Left lung (tissue), 10 donors: ENCODE data around the gene POTEH. TPM values are rescaled to one million over a fixed set of nuclear protein-coding genes. Genes with fewer than 3 reads are reported as not detected.
"Not testable (repeated sequence)": the region's sequence is repeated elsewhere in the genome, so short reads cannot be mapped to it uniquely, and the experiment has no call there.

Experiments used
- ATAC-seq: fragments of 200-7000 bp; cut with Tn5 transposase; one replicate; pipeline ENCODE4 v1.9.1; 2020; ENCODE audit warnings: moderate library complexity
- DNase-seq, 4 donors: peaks; one replicate each; pipeline ENCODE4 v3.0.0-alpha.2; 2013 to 2020
- H3K27ac ChIP-seq, 2 donors: fragments of 200-600 bp; sonication (generic) in 1 of 2; one replicate each; pipeline versions ENCODE4 v1.5.0 to v1.8.0; 2020 to 2021
- H3K27me3 ChIP-seq, 2 donors: fragments of 200-600 bp; sonication (generic) in 1 of 2; one replicate each; pipeline versions ENCODE4 v1.5.0 to v1.8.0; 2020 to 2021
- H3K36me3 ChIP-seq, 2 donors: fragments of 200-600 bp; sonication (generic) in 1 of 2; one replicate each; pipeline versions ENCODE4 v1.5.0 to v1.8.0; 2020 to 2021
- H3K4me1 ChIP-seq, 2 donors: fragments of 200-600 bp; one replicate each; pipeline ENCODE4 v1.8.0; 2021
- H3K4me3 ChIP-seq, 2 donors: fragments of 200-600 bp; sonication (generic) in 1 of 2; one replicate each; pipeline versions ENCODE4 v1.5.0 to v1.8.0; 2020 to 2021; ENCODE audit warnings: mild to moderate bottlenecking in 1 of 2
- H3K9me3 ChIP-seq, 2 donors: fragments of 200-600 bp; sonication (generic) in 1 of 2; one replicate each; pipeline versions ENCODE4 v1.5.0 to v1.8.0; 2020 to 2021
- intact Hi-C, 2 donors: fragments of 100-400 bp; cut with DNase I; formaldehyde crosslinking; loops; one replicate each; pipeline versions ENCODE4 v1.11.2 to v1.14.2; 2022
- polyA plus RNA-seq, 6 donors: library from polyadenylated mRNA; unstranded; fragments of 120-200 nt; gene quantifications; one replicate each; pipeline ENCODE4 v1.2.1, GENCODE V29; 2013; ENCODE audit not compliant: insufficient read length in 6 of 6
- total RNA-seq, 2 donors: library from RNA; stranded (reverse); fragmentation: NEBNext Ultra II Directional; extraction: Animal tissue kit (Norgen Biotek cat#: 25700); gene quantifications; one replicate each; pipeline ENCODE4 v1.2.1, GENCODE V29; 2021
- donor health status: DM: no; HTN: yes; CAD: no.
- donor health status: DM: no; HTN: no; CAD: no.

Gene POTEH
- total and polyA plus RNA-seq, 8 donors = not detected

DNA sequence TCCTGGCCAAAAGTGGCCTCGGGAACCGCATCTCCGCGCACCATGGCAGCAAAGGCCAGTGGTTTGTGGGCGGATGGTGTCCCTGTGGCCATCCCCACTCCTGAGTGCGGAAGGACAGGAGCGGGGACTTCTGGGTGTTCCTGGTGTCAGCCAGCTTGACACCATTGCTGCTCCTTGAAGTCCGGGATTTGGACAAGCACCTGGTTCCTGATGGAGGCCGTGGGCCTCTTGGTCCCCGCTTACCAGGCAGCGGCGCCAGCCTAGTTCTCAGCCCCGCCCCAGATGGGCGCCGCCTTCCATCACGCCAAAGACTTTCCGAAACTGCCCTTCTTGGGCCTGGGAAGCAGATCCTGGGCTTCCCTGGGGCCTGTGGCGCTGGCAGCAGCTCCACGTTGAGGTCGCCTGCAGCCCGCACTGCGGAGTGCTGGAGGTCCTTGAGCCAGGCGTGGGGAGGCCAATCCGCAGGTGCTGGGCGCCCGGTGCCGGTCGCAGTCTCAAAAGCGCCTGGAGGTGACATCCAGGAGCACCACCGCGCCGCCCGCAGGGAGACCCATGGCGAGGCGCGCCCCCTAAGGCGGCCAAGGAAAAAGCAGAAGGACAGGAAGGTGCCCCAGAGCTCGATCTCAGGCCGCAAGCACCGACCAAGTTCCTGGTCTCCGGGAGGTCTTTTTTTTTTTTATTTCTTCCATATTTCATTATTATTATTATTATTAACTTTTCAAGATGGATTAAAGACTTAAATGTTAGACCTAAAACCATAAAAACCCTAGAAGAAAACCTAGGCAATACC is 59.5 kb downstream of the POTEH start:
- H3K27ac ChIP-seq, H3K9me3 ChIP-seq, H3K4me1 ChIP-seq, H3K36me3 ChIP-seq, intact Hi-C loops, H3K4me3 ChIP-seq, H3K27me3 ChIP-seq, ATAC-seq: not testable (repeated sequence)
- DNase-seq = peak in 1 of 4 donors; percentile 79

- not testable (repeated sequence) for H3K27ac ChIP-seq, ATAC-seq
- H3K9me3 ChIP-seq = peaks cover 0 to 11% of the 10 kb centered on the region in 2 donors
Observed at GRCh38 chr22:15759443-15760097, 69.7 kb downstream of the POTEH start.

GRCh38 chr22:15760388-15761150 is 70.7 kb downstream of the POTEH start:
- H3K4me1 ChIP-seq, H3K27ac ChIP-seq, H3K27me3 ChIP-seq, intact Hi-C loops, H3K36me3 ChIP-seq, H3K4me3 ChIP-seq, ATAC-seq: not testable (repeated sequence)
- DNase-seq = peak in 1 of 4 donors; percentile 8
- peaks cover 0 to 11% of the 10 kb centered on the region in 2 donors for H3K9me3 ChIP-seq

More at GRCh38 chr22:15759443-15760097, 69.7 kb downstream of the POTEH start:
- H3K4me3 ChIP-seq, H3K4me1 ChIP-seq, H3K27me3 ChIP-seq, intact Hi-C loops, H3K36me3 ChIP-seq: not testable (repeated sequence)
- peak in 1 of 4 donors; percentile 57 for DNase-seq

DNA sequence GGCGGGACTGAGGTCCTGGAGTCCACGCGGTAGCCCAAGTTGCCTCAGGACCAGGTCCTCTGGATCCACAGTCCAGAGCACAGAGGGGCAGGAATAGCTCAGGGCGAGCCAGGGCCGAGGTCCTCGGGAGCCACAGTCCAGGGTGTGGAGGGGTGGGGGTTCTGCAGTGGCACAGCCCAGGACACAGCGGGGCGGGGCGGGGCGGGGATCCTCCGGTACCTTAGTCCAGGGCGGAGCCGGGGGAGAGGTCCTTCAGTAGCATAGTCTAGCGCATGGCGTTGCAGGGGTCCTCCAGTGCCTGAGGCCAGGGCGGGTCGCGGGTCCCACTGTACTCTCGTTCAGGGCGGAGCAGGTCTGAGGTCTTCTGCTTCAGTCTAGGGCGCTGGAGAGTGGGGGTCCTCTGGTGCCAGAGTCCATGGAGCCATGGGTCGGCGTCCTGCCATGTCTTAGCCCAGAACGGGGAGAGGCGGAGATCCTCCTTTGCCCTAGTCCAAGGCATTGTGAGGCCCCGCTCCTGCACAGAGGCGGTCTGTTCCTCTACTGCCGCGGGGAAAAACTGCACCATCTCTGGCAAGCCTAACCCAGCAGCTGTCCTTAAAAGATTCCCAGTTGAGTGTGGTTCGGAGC is 71.4 kb downstream of the POTEH start:
- intact Hi-C loops, H3K27ac ChIP-seq, H3K4me3 ChIP-seq, H3K27me3 ChIP-seq, H3K4me1 ChIP-seq, ATAC-seq, H3K36me3 ChIP-seq: not testable (repeated sequence)
- peaks cover 0 to 11% of the 10 kb centered on the region in 2 donors for H3K9me3 ChIP-seq
- DNase-seq = peak in 1 of 4 donors; percentile 54

DNA sequence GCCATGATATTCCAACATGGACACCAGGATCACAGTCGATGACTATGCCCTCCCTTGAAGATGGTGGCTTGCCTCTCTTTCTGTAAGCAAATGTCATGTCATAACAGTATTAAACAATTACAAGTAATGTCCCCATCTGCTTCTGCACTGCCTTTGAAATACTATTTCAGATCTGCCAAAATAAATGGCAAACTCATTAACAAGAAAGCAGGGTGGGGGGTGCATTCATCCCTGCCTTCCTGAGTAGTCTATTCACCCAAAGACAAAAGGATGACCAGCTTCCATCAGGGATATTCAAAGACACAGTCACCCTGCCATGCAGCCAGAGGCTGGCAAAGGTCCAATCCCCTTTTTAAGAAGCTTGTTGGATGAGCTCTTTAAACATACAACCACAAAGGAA is 73.7 kb downstream of the POTEH start:
- H3K27me3 ChIP-seq, H3K4me3 ChIP-seq, H3K27ac ChIP-seq, DNase-seq, intact Hi-C loops, H3K36me3 ChIP-seq, ATAC-seq, H3K4me1 ChIP-seq: not testable (repeated sequence)
- H3K9me3 ChIP-seq = peaks cover 0 to 11% of the 10 kb centered on the region in 2 donors

Other genes with a start within 250 kb of the POTEH start
- not detected for gene OR11H1, start 161.8 kb upstream of the POTEH start, total RNA-seq
- gene OR11H1, start 161.8 kb upstream of the POTEH start, polyA plus RNA-seq = not detected